GM21576 (cell line): ENCODE results near the gene BAIAP3.
A peak's percentile ranks its signal among the peaks of the same experiment; 100 is the strongest.

ENCODE experiments used
- ATAC-seq: cut with Tn5 transposase; IDR thresholded peaks from one replicate; pipeline ENCODE4 v1.9.1; 2021; ENCODE audit warnings: mild to moderate bottlenecking, moderate library complexity; ENCODE audit not compliant: unreplicated experiment

The BAIAP3 gene

DNA sequence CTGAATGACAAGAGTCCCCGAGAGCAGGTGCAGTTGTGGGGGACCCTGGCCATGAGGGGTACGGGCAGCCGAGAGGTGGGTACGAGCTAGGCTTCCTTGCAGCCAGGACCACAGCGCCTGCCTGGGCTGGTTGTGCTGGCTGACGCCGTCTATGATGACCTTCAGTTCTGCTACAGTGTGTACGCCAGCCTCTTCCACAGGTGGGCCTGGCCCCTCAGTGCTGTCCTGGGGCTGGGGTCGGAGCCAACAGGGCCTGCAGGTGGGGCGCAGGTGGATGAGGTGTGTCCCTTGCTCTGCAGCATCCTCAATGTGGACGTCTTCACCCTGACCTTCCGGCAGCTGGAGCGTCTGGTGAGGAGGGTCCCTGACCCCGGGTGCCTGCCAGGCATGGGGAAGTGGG is 11.1 kb downstream of the BAIAP3 start:
- ATAC-seq: no peak

DNA sequence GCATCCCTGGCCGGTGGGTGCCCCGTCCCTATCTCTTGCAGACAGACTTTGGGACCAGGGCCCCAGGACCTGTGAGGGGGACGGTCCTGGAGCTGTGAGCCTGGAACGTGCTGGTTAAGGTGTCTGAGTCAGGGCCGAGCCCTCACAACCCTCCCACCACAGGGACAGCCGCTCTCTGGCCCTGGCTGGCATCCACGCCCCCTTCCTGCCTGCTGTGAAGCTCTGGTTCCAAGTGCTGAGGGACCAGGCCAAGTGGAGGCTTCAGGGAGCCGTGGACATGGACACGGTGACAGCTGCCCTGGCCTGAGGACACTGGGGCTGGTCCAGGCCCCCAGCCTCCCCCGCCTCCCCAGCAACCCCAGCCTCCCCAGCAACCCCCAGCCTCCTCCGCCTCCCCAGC is 11.6 kb downstream of the BAIAP3 start:
- ATAC-seq: no peak

DNA sequence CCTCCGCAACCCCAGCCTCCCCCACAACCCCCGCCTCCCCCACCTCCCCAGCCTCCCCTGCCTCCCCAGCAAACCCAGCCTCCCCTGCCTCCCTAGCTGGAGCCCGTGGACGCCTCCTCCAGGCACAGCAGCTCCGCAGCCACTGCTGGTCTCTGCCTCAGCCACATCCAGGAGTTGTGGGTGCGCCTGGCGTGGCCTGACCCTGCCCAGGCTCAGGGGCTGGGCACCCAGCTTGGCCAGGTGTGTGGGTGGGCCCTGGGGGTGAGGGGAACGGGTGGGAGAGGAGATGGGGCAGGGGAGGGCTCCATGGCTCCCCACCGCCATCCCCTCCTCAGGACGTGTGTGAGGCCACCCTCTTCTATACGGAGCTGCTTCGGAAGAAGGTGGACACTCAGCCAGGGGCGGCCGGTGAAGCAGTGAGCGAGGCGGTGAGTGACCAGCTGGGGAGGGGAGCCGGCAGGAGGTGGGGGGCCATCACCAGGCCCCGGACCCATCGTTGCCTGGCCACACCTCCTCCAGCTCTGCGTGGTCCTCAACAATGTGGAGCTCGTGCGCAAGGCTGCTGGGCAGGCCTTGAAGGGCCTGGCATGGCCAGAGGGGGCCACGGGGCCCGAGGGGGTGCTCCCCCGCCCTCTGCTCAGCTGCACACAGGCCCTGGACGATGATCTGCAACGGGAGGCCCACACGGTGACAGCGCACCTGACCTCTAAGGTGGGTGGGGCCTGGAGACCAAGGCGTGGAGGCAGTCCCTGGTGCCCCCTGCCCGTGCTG is 12.4 kb downstream of the BAIAP3 start:
- ATAC-seq: no peak

DNA sequence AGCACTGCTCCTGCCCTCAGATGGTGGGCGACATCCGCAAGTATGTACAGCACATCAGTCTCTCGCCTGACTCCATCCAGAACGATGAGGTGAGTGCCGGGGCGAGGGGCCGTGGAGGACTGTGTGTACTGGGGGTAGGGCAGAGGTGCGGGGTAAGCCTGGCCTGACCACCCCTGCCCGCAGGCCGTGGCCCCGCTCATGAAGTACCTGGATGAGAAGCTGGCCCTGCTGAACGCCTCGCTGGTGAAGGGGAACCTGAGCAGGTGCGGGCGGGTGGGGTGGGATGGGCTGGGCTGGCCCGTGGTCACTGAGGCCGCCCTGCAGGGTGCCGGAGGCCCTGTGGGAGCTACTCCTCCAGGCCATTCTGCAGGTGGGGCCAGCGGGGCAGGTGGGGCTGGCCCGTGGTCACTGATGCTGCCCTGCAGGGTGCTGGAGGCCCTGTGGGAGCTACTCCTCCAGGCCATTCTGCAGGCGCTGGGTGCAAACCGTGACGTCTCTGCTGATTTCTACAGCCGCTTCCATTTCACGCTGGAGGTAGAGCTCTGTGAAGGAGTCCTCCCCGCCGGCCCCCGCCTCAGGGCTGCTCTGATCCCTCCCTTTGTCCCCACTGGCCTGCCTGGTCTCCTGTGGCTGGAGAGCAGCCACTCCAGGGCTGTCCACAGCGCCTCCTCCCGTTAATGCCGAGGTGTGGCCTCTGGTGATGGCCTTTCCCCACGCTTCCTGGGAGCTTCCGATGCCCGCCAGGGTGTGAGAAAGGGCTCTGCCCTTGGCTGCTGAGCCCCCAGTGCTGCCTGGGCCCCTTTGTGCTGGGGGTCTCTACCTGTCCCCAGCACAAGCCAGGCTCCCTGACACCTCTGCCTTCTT is 13.2 kb downstream of the BAIAP3 start:
- ATAC-seq: no peak

DNA sequence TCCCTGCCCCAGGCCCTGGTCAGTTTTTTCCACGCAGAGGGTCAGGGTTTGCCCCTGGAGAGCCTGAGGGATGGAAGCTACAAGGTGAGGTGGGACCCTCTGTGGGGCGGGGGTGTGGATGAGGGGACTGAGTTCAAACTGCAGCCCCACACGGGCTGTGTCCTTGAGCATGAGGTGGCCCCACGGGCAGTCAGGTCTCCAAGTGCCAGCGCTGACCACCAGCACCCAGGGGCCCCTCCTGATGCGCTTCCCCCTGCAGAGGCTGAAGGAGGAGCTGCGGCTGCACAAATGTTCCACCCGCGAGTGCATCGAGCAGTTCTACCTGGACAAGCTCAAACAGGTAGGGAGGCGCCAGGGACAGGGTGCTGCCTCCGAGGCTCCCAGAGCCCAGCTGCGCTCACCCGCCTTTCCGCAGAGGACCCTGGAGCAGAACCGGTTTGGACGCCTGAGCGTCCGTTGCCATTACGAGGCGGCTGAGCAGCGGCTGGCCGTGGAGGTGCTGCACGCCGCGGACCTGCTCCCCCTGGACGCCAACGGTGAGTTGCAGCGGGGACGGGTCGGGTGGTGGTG is 13.9 kb downstream of the BAIAP3 start:
- ATAC-seq: no peak

DNA sequence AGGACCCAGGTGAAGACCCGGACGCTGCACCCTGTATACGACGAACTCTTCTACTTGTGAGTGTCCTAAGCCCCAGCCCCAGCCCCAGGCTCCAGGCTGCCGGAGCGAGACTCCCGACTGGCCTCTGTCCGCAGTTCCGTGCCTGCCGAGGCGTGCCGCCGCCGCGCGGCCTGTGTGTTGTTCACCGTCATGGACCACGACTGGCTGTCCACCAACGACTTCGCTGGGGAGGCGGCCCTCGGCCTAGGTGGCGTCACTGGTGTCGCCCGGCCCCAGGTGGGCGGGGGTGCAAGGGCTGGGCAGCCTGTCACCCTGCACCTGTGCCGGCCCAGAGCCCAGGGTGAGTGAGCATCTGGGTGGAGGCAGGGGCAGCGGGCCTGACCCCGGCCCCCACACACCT is 14.5 kb downstream of the BAIAP3 start:
- ATAC-seq: no peak

DNA sequence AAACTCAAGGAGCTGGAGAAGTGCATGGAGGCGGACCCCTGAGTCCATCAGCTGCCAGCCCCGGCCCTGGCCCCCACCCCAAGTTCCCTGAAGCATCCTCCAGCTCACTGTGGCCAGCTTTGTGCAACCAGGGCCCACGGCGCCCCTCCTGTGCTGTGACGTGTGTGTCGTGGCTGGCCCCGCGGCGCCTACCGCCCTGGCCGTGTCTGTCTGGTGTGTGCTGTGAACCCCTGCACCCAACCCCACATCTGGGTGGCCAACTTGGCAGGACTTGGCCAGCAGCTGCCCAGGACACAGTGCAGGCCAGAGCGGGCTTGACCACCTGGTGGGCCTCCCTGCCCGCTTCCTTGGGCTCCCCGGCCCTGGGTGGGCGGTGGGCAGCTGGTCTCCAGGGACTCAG is 15.0 kb downstream of the BAIAP3 start:
- ATAC-seq: no peak

DNA sequence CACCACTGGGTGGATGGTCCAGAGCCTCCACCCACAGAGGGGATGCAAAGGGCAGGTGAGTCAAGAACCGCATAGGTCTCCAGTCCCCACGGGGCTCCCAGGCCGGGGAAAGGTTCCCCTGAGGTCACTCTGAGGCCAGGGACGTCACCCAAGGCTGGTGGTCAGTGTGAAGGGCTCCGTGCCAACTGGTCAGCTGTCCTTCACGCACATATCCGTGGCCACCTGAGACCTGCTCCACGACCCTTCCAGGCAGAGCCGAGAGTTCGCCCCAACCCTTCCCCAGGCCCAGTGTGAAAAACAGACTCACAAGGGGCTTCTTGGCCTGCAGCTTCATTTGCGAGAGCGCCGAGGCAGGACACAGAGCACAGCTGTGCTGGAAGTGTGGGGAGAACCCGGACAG is 15.5 kb downstream of the BAIAP3 start:
- no peak for ATAC-seq

DNA sequence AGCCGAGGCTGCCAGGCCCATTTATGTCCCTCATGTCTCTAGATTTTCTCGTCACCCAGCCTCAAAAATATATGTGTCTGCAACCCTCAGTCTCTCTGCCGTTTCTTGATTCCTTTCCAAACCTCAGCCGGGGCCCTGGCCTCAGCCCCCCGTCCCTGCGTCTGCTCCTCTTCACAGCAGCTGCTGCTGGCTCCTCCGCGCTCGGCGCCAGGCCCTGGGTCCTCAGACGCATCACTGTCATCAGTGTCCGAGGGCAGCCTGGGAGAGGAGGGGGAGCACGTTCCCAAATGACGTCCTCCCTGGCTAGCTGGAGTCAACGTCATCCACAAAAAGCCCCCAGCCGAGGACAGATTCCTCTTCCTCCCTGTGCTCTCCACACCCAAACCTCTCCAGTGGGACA is 15.9 kb downstream of the BAIAP3 start:
- ATAC-seq: no peak

DNA sequence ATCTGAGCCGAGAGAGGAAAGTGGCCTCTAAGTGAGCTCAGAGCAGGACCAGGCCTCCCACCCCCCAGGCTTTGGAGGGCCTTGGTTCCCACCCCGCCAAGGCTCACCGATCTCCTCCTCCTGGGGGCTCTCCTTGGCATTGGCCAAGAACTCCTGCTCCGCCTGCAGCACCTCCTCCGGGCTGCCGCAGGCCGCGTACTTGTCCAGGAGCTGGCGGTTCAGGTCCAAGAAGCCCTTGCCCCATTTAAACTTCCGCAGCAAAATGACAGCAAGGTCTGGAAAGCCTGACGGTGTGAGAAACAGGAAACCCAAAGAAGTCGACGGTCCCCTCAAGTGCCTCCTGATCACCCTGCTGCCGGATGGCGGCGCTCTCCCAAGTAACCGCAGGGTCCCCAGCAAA is 16.5 kb downstream of the BAIAP3 start:
- no peak for ATAC-seq

DNA sequence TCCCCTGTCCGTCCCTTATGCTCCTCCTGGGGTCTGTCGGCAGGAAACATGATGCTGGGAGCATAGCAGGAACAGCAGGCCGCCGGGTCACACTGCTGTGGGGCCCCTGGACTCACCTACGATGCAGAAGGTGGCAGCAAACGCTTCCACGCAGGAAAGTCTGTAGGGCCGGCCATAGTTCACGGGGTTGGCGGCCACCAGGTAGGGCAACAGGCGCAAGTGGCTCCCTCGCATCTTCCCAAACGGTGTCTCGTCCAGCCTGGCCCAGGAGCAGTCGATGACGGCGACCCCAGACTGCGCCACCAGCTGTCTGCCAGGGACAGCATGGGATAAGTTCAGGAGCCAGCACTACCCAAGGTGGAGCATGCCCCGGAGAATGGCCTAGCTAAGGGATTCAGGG is 17.2 kb downstream of the BAIAP3 start:
- ATAC-seq: no peak

DNA sequence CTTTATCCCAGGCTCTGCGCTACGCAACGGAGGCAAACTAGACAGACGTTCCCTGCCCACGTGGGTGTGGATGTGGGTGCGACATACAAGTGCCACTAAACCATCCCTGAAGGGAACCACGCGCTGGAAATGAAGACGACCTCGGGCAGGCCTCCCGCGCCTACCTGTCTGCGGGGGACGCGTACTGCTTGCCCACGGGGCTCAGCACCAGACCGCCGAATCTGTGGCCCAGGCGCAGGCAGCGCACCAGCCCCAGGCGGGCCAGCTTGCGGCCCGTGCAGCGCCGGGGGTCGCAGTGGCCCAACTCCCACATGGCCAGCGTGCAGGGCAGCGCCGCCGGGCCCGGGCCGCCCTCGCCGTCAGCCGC is 17.8 kb downstream of the BAIAP3 start:
- ATAC-seq: peak; percentile 3

DNA sequence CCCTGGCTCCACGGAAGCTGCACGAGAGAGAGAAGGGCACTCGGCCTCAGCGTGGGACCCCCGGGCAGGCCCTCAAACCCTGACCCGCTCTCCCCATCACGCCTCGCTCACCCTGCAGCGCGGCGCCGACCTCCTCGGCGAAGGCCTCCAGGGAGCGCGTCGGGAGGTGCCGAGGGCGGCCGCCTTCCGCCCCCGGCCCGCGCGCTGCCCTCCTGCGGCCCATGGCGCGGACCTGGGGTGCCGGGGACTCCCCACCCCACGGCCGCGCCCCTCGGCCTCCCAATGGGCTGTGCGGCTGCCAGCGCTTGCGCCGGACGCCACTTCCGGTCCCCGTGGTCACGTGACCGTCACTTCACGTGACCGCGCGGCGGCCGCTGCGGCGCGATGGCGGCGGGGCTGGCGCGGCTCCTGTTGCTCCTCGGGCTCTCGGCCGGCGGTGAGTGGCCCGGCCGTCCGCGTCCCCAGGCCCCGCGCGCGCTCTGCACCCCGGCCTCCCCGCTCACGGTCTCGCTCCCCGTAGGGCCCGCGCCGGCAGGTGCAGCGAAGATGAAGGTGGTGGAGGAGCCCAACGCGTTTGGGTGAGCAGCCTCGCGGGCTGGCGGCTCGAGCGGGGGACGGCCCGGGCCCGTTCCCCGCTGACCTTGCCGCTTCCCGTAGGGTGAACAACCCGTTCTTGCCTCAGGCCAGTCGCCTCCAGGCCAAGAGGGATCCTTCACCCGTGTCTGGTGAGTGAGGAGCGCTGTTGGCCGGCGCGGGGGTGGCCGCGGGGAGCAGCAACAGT is 18.3 kb downstream of the BAIAP3 start, which contains the start of the genes GNPTG and TSR3:
Gene GNPTG (plus strand): TSS at position 350 of the 781 bp plus-strand sequence. CDS start 35 bp downstream, at position 385.
Gene TSR3 (minus strand): TSS at position 297 of the 781 bp plus-strand sequence. CDS start 74 bp downstream, at position 223.
- peak; percentile 58 for ATAC-seq

DNA sequence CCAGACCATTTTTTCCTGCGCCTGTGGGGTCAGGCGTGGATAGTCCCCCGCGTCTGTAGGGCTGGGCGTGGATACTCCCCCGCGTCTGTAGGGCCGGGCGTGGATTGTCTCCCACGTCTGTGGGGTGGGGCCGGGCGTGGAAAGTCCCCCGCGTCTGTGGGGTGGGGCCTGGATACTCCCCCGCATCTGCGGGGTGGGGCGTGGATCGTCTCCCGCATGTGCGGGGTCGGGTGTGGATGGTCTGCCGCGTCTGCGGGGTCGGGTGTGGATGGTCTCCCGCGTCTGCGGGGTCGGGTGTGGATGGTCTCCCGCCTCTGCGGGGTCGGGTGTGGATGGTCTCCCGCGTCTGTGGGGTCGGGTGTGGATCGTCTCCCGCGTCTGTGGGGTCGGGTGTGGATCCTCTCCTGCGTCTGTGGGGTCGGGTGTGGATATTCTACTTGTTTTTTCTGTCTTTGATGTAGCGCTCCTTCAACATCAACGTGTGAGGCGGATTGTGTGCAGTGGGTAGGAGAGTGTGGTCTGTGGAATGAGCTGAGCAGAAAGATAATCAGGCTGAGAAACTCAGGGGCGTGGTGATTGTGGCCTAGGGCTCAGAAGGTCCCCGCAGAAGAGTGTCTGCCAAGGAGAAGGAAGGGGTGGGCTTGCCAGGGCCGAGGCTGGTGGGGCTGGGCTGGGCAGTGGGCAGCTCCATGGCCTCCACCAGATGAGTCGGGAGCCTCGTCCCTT is 21.5 kb downstream of the BAIAP3 start:
- ATAC-seq: no peak

DNA sequence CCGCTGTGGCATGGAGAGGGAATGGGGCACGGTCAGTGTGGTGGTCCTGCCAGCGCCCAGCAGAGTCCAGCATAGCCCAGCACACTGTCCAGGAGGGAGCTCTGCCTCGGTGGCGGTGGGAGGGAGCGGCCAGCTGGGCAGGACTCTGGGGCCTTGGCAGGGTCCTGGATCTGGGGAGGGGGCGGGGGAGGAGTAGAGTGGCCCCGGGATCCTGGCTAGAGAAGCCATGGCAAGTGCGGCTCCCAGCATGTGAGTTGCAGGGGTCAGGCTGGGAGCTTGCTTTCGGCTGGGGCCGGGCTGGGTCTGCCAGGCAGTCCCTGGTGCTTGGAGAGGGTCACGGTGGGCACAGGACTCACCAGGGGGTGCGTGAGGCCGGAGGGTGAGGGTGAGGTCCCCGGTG is 22.1 kb downstream of the BAIAP3 start:
- ATAC-seq: no peak

DNA sequence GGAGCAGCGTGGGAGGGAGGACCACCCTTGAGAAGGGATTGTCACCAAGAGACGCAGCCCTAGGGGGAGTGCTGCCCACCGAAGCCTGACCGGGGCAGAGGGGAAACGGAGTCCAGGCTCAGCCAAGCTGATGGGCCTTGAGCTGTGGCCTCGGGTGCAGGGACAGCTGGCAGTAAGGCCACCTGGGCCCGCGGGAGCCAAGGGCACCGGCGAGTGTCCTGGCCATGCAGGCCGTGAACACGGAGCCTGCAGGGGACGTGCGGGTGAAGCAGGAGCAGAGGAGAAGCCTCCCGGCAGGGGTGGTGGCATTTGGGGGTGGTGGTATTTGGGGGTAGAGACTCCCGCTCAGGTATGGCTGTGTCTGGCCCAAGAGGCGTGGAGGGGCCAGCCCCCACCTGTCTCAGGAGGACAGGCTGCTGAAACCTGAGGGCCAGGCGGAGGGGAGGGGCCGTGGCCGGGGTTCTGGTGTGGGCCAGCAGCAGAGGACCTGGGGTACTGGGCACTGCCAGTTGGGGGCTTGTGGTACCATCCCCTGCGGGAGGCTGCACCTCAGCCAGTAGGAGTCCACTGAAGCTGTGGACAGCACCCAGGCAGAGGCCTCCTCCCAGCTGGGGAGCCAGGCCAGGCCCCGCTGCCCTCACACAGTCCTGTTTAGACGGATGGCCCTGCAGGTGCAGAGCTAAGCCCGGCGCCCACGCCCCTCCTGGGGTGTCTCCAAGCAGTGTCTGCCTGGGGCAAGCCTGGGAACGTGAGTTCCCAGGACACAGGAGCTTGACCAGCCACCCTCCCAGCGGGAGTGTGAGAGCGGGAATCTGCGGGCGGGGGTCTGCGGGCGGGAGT is 22.8 kb downstream of the BAIAP3 start:
- ATAC-seq: no peak

DNA sequence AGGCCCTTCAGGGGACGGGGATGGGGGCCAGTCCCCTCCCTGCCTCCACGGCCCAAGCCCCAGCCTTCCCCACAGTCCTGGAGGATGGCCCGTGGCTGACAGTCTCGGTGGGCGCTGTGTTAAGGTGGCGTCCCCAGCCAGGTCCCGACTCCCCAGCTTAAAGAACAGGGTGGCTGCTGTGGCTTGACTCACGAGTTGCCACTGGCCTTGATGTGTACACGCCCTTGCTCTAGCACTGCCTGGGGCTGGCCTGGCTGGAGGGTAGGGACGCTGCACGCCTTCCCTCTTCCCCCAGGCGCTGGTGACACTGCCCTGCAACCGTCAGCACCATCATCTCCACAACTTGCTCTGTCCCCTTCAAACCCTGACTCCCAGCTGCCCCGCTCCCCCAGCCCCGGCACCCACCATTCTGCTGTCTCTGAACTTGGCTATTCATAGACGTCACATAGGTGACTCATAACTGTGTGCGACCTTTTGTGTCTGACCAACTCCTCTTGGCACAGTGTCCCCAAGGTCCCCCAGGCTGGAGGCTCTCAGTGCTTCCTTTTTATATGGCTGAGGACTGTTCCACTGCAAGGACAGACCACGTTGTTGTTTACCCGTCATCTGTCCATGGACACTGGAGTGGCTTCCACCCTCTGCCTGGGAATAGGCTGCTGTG is 24.6 kb downstream of the BAIAP3 start:
- no peak for ATAC-seq

DNA sequence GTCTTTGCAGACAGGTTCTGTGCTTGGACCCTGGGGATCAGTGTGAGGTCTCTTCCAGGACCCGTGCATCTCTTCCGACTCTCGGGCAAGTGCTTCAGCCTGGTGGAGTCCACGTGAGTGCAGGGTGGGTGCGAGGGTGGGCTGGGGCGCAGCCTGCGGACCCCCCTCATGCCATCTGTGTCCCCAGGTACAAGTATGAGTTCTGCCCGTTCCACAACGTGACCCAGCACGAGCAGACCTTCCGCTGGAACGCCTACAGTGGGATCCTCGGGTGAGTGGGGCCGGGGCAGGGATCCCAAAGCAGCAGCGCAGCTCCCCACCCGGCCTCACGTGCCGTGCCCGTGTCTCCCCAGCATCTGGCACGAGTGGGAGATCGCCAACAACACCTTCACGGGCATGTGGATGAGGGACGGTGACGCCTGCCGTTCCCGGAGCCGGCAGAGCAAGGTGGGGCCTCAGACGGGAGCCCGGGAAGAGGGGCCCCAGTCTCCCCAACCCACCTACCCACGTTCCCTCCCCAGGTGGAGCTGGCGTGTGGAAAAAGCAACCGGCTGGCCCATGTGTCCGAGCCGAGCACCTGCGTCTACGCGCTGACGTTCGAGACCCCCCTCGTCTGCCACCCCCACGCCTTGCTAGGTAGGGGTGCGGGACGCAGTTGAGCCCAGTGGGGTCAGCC is 28.4 kb downstream of the BAIAP3 start:
- no peak for ATAC-seq
